ENCODE data around the gene DNAH7. TPM values are rescaled to one million over a fixed set of nuclear protein-coding genes. Genes with fewer than 3 reads are reported as not detected.

The DNAH7 gene
- total and polyA plus RNA-seq, 2 of the 13 experiments (the other 11 are each of a cell fraction or from before 2014, with no cell fraction given) = 0.09 TPM; not detected in 1

DNA sequence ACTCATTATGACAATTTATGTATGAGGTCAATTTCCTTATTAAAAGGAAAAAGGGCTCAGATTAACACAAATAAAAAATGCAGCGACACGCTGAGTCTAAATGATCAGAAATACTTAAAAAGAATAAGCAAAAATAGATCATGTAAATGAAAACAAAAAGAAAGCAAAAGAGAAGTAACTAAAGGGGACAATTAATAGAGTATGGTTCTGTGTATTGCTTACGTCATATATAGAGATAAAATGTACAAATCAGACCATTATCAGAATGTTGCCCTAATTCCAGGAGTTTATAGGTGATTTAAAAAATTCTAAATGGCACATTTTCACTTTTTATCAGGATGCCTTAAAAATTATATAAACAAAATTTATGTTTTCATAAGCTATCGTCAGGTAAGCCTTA is 189.5 kb downstream of the DNAH7 start:
- Histone ChIP-seq H3K36me3 (replicated peaks in 1 of 2; ENCODE audit: control insufficient read depth in 1 of 2, insufficient read depth in 2 of 2, low read length in 2 of 2) (no peaks in the 10 kb centered on the region), H3K27me3 (ENCODE audit: control insufficient read depth in 1 of 2, insufficient read depth in 2 of 2, low read length in 2 of 2) (no peaks in the 10 kb centered on the region), H3K4me1 (ENCODE audit: insufficient read depth, low read length) (no peaks in the 10 kb centered on the region), H3K27ac (ENCODE audit: extremely low read length, insufficient read depth, low read length) (no peak overlapping the region), H3K79me2 (ENCODE audit: insufficient read depth, low read length) (no peaks in the 10 kb centered on the region), H3K9me3 (ENCODE audit: low read length) (no peaks in the 10 kb centered on the region), H3K4me2 (ENCODE audit: low read depth, low read length) (no peak overlapping the region), H2AFZ (ENCODE audit: low read length) (no peak overlapping the region), H3K9ac (ENCODE audit: insufficient read depth, low read depth, low read length) (no peak overlapping the region), H4K20me1 (ENCODE audit: insufficient read depth, low read length) (no peaks in the 10 kb centered on the region), H3K4me3 (replicated peaks in 1 of 3; ENCODE audit: insufficient read depth in 1 of 3, low read depth in 2 of 3, low read length in 3 of 3) (no peak overlapping the region)
- no TSS peak for BruUV-seq (replicated peaks)
- peak; percentile 72 for TF ChIP-seq CREB1 (IDR thresholded peaks at IDR 0.05)
- TF ChIP-seq CREB1 (CRISPR knock-in tag; IDR thresholded peaks at IDR 0.05) = no peak
- TF ChIP-seq TAF15 (IDR thresholded peaks at IDR 0.05; ENCODE audit: low read depth, low read length, poor library complexity, severe bottlenecking) = no peak
- no peak for TF ChIP-seq ADNP (CRISPR knock-in tag; IDR thresholded peaks at IDR 0.05)
- TF ChIP-seq ZBTB1 (CRISPR knock-in tag; IDR thresholded peaks at IDR 0.05; ENCODE audit: borderline replicate concordance) = no peak
- TF ChIP-seq ATF7 (IDR thresholded peaks at IDR 0.05) = peak; percentile 81
- TF ChIP-seq ATF7 (CRISPR knock-in tag; IDR thresholded peaks at IDR 0.05) = no peak
- TF ChIP-seq PHB2 (IDR thresholded peaks at IDR 0.05; ENCODE audit: partially characterized antibody) = no peak
- TF ChIP-seq E2F5 (CRISPR knock-in tag; conservative IDR thresholded peaks at IDR 0.05) = no peak
- no peak for TF ChIP-seq ZFP37 (CRISPR knock-in tag; IDR thresholded peaks at IDR 0.05; ENCODE audit: borderline replicate concordance)
- no peak for TF ChIP-seq ZNF180 (CRISPR knock-in tag; IDR thresholded peaks at IDR 0.05; ENCODE audit: borderline replicate concordance, low read depth)
- TF ChIP-seq SP140L (CRISPR knock-in tag; IDR thresholded peaks at IDR 0.05; ENCODE audit: borderline replicate concordance) = no peak
- TF ChIP-seq, protein P1, sequence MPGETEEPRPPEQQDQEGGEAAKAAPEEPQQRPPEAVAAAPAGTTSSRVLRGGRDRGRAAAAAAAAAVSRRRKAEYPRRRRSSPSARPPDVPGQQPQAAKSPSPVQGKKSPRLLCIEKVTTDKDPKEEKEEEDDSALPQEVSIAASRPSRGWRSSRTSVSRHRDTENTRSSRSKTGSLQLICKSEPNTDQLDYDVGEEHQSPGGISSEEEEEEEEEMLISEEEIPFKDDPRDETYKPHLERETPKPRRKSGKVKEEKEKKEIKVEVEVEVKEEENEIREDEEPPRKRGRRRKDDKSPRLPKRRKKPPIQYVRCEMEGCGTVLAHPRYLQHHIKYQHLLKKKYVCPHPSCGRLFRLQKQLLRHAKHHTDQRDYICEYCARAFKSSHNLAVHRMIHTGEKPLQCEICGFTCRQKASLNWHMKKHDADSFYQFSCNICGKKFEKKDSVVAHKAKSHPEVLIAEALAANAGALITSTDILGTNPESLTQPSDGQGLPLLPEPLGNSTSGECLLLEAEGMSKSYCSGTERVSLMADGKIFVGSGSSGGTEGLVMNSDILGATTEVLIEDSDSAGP (CRISPR knock-in tag; IDR thresholded peaks at IDR 0.05; ENCODE audit: borderline replicate concordance) = no peak
- no peak for ATAC-seq
- 15% methylated on average over 4 of the region's 4 CpGs for WGBS (ENCODE audit: low lambda C conversion rate)
- no peak for FAIRE-seq
- ChIA-PET CTCF (ENCODE audit: low intra/inter-chr PET ratio, low total read pairs) (no interaction called here), POLR2A (no interaction called here)
- in situ Hi-C loops (cut with HindIII; ENCODE audit: extremely low pct_ligation_motif_present, low pct_unique_long_range_greater_than_20kb) = no loop called here
- intact Hi-C loops (cut with micrococcal nuclease; ENCODE audit: unreplicated experiment) = no loop called here
- no peak for DNase-seq (ENCODE audit: low spot score)

Data from HepG2 (cell line).